ENCODE data around the gene MACROD2. TPM values are rescaled to one million over a fixed set of nuclear protein-coding genes. Genes with fewer than 3 reads are reported as not detected.
"Not testable (repeated sequence)": the region's sequence is repeated elsewhere in the genome, so short reads cannot be mapped to it uniquely, and the experiment has no call there.

MACROD2 gene
- total RNA-seq, 1 experiment from 2014 or later: not detected

DNA sequence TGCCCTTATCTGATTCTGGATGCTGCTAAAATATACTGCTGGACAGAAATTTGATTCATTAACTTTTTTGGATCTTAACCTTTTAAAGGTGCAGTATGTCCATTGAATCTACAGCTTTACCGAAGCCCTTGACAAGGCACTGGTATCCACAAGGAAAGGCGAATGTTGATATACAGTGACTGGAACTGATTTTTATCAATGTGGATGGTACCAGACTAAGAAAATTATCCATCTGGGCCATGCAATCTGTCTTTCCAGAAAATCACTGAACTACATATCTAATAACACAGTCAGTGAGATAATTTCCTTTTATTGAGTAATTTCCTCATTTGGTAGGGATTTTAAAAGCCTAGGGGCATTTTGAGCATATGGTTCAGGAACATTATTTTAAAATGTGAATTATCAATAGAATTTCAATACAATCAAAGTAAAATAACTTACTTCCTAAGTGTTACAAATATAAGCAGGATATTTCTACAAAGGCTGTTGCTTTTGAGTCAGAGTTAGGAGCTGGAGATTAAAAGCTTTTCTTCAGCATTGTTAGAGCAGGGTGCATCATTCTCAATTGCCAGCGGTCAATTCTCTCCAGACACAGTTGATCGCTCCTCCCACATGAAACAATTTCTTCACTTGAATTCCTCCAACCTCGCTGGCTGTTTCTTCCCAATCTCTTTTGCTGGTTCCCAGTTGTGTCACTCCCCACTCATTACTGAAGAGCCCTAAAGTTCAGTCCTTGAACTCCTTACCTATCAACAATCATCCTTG, 927.4 kb downstream of the MACROD2 start:
- H3K36me3 ChIP-seq: no peaks in the 10 kb centered on the region
- H3K4me1 ChIP-seq (replicated peaks): peaks cover 5% of the 10 kb centered on the region; the same call in 1 of the 2 replicates
- DNase-seq (ENCODE audit: low read depth in 1 of 2, low spot score in 2 of 2): no peak
- H3K9me3 ChIP-seq (replicated peaks): peaks cover 4% of the 10 kb centered on the region; the same call in 1 of the 2 replicates
- H3K27ac ChIP-seq: no peak overlapping the region
- no peak overlapping the region for H3K4me3 ChIP-seq
- no peaks in the 10 kb centered on the region for H3K27me3 ChIP-seq (replicated peaks)

DNA sequence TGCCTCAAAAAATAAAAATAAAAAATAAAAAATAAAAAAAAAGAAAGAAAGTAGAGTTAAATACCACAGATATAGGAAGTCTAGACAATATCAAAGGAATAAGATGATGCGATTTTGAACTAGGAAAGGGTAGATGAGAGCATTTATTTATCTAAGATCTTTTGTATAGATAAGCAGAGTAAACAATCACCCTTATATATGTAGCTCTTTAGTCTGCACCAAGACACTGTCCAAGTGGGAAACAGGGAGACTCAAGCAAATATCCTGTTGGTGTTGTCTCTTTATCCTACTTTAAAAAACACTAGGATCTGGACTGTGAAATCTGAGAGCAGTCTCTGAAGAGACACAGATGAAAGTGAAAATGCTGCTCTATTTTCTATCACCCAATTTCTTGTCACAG, 929.1 kb downstream of the MACROD2 start:
- peaks cover 4% of the 10 kb centered on the region; the same call in 1 of the 2 replicates for H3K9me3 ChIP-seq (replicated peaks)
- no peaks in the 10 kb centered on the region for H3K36me3 ChIP-seq
- DNase-seq (ENCODE audit: low read depth in 1 of 2, low spot score in 2 of 2): no peak
- no peak overlapping the region for H3K27ac ChIP-seq
- H3K4me1 ChIP-seq (replicated peaks): no peaks in the 10 kb centered on the region
- H3K27me3 ChIP-seq (replicated peaks): no peaks in the 10 kb centered on the region
- H3K4me3 ChIP-seq: no peak overlapping the region

DNA sequence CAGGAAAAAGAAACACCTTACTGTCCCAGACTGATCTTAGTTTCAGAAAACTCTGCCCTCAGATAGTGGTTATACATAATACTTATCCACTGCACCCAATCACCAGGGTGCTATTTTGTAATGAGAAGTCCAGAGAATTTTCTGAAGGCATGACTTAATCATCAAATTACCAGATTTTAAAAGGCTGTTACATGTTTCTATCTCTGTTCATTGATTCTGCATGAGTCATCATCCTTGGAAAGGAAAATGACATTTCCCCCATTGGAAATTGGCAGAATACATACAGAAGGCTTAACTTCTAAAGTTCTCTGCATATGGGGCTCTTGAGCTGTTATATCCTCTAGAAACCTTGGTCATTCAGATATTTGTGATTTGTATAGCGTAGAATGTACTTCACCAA, 930.0 kb downstream of the MACROD2 start:
- Histone ChIP-seq H3K27me3 (replicated peaks) (no peaks in the 10 kb centered on the region), H3K4me1 (replicated peaks) (no peaks in the 10 kb centered on the region), H3K36me3 (no peaks in the 10 kb centered on the region), H3K27ac (no peak overlapping the region), H3K9me3 (replicated peaks) (0 out of 2 replicates have a peak, but pooled peaks cover 4% of the 10 kb centered on the region), H3K4me3 (no peak overlapping the region)
- no peak for DNase-seq (ENCODE audit: low read depth in 1 of 2, low spot score in 2 of 2)

DNA sequence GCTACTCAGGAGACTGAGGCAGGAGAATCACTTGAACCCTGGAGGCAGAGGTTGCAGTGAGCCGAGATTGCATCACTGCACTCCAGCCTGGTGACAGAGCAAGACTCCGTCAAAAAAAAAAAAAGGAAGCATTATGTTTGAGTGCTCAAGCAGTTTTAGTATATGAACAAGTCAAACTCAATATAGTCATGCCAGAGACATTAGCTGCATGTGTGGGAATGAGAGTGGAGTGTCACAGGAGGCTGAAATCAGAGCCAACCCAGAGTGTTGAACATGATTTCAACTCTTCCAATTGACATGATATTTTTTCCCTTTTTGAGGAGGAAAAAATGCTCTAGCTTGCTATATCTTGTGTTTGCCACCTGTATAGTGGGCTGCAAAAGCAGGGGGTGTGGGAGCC, 931.1 kb downstream of the MACROD2 start:
- H3K9me3 ChIP-seq (replicated peaks); H3K4me3 ChIP-seq; H3K36me3 ChIP-seq; DNase-seq (ENCODE audit: low read depth in 1 of 2, low spot score in 2 of 2); H3K27me3 ChIP-seq (replicated peaks); H3K4me1 ChIP-seq (replicated peaks); H3K27ac ChIP-seq: not testable (repeated sequence)

DNA sequence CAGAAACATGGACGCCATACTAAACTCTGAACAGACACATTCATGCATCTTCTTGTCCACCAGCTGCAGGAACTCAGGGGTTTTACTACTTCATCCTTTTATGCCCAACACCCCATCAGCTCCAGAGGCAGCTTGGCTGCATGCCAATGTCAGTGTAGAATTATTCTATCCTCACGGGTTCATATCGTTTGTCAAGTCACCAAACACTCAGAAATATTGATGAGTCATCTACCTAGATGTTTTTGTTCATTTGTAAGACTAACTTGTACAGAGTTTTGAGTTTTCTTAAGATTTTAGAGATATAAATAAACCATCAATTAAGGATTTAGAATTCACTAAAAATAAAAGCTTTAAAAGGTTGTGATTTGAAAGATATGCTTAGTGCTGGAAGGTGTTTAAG, 932.8 kb downstream of the MACROD2 start:
- H3K36me3 ChIP-seq: no peaks in the 10 kb centered on the region
- H3K4me1 ChIP-seq (replicated peaks): no peaks in the 10 kb centered on the region
- H3K27ac ChIP-seq: no peak overlapping the region
- H3K4me3 ChIP-seq: no peak overlapping the region
- no peaks in the 10 kb centered on the region for H3K27me3 ChIP-seq (replicated peaks)
- no peak for DNase-seq (ENCODE audit: low read depth in 1 of 2, low spot score in 2 of 2)
- 0 out of 2 replicates have a peak, but pooled peaks cover 4% of the 10 kb centered on the region for H3K9me3 ChIP-seq (replicated peaks)

DNA sequence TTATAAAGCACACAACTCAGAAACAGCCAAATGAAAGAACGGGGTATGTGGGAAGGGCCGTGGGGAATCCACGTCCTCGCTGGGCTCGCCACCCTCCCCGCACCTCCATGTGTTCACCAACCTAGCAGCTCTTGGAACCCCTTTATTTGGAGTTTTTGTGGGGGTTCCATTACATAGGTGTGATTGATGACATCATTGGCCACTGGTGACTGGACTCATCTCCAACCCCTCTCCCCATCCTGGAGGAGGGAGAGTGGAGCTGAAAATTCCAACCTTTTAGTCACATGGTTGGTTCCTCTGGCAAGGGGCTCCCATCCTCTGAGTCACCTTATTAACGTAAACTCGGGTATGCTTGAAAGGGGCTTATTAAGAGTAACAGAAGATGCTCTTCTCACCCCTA, 934.1 kb downstream of the MACROD2 start:
- Histone ChIP-seq H3K9me3 (replicated peaks) (0 out of 2 replicates have a peak, but pooled peaks cover 4% of the 10 kb centered on the region), H3K4me3 (no peak overlapping the region), H3K27me3 (replicated peaks) (no peaks in the 10 kb centered on the region), H3K36me3 (no peaks in the 10 kb centered on the region), H3K4me1 (replicated peaks) (no peaks in the 10 kb centered on the region), H3K27ac (no peak overlapping the region)
- DNase-seq (ENCODE audit: low read depth in 1 of 2, low spot score in 2 of 2): no peak

DNA sequence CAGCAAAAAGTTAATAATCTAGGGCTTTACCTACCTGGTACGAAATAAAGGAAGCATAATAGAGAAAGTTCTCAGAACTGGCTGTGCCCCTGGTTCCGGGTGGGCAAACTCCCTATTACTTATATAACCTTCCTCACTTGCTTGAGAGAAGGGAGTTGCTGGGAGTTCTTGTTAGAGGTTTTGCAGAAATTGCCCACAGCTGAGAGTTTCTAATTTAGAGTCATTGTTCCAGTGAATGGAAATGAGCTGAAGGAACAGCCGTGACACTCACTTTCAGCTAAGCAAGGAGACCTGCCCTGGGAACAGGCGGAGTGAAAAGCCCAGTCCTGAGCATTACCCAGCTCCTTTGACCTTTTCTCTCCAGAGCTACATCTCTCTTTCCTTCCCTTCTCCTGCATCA, 936.7 kb downstream of the MACROD2 start:
- no peaks in the 10 kb centered on the region for H3K4me1 ChIP-seq (replicated peaks)
- no peaks in the 10 kb centered on the region for H3K36me3 ChIP-seq
- no peak overlapping the region for H3K4me3 ChIP-seq
- no peak for DNase-seq (ENCODE audit: low read depth in 1 of 2, low spot score in 2 of 2)
- H3K27me3 ChIP-seq (replicated peaks): no peaks in the 10 kb centered on the region
- H3K27ac ChIP-seq: no peak overlapping the region
- H3K9me3 ChIP-seq (replicated peaks): 0 out of 2 replicates have a peak, but pooled peaks cover 2% of the 10 kb centered on the region

DNA sequence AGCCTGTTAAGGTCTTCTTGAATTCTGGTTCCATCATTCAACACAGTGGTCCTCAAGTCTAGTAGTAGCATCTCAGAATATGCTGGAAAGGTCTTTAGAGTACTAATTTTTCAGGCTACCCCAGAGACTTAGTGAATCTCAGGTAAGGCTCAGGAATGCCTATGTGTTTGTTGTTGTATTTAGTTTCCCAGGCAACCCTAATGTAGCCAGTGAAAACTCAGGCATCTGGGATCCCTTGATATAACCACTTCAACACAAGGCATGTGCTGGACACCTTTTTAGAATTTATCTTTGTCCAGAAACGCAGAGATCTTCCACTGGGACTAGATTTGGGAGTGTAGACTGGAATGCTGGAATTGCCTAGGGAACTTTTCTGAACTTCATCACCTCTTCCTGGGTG, 940.0 kb downstream of the MACROD2 start:
- no peaks in the 10 kb centered on the region for H3K27me3 ChIP-seq (replicated peaks)
- DNase-seq (ENCODE audit: low read depth in 1 of 2, low spot score in 2 of 2): no peak
- no peak overlapping the region for H3K4me3 ChIP-seq
- peaks cover 2% of the 10 kb centered on the region; the same call in 1 of the 2 replicates for H3K9me3 ChIP-seq (replicated peaks)
- no peak overlapping the region for H3K27ac ChIP-seq
- H3K4me1 ChIP-seq (replicated peaks): no peaks in the 10 kb centered on the region
- H3K36me3 ChIP-seq: no peaks in the 10 kb centered on the region

DNA sequence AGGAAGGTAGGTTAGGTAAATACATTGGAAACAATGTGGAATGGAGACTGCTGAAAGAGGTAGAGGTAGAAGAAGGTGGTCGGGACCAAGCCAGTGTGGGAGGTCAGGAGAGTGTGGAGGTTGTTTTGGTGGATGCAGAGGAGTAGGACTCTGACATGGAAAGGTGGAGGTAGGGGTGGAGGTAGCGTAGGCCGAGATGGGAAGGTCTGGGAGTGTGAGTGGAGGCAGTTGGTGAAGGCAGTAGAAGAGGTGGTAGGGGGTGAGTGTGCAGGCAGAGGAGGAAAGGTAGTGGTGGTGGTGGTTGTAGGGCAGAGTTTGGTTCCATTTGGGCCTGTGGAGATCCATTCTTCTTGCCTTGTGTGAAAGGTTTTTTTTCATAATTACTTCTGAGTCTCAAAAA, 941.7 kb downstream of the MACROD2 start:
- no peaks in the 10 kb centered on the region for H3K27me3 ChIP-seq (replicated peaks)
- H3K36me3 ChIP-seq: no peaks in the 10 kb centered on the region
- H3K9me3 ChIP-seq (replicated peaks): peaks cover 2% of the 10 kb centered on the region; the same call in 1 of the 2 replicates
- no peak for DNase-seq (ENCODE audit: low read depth in 1 of 2, low spot score in 2 of 2)
- H3K4me1 ChIP-seq (replicated peaks): no peaks in the 10 kb centered on the region
- H3K4me3 ChIP-seq: no peak overlapping the region
- no peak overlapping the region for H3K27ac ChIP-seq

DNA sequence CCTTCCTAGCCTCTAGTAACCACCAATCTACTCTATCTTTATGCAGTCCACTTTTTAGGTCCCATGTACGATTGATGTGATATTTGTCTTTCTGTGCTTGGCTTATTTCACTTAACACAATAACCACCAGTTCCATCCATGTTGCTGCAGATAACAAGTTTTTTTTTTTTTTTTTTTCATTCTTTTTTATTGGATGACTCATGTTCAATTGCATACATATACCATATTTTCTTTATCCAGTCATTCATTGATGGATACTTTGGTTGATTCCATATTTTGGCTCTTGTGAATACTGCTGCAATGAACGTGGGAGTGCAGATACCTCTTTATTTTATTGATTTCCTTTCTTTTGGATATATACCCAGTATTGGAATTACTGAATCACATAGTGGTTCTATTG, 942.5 kb downstream of the MACROD2 start:
- Histone ChIP-seq H3K4me1 (replicated peaks) (no peaks in the 10 kb centered on the region), H3K9me3 (replicated peaks) (peaks cover 2% of the 10 kb centered on the region; the same call in 1 of the 2 replicates), H3K4me3 (no peak overlapping the region), H3K27me3 (replicated peaks) (no peaks in the 10 kb centered on the region), H3K27ac (no peak overlapping the region), H3K36me3 (no peaks in the 10 kb centered on the region)
- DNase-seq (ENCODE audit: low read depth in 1 of 2, low spot score in 2 of 2): no peak

DNA sequence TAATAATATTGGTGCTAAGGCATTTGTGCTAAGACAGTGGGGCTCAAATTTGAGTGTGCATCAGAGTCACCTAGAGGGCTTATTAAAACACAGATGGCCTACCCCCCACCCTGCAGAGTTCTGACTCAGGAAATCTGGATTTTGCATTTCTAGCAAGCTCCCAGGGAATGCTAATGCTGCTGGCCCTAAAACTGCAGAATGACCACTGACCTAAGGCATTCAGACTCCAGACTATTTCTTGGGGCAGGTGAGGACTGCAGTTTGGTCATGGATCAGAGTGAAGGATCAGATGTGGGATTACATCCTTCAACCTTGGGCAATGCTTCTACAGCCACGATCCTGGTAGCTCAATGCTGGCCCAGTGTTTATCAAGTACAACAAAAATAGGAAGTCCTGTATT, 952.2 kb downstream of the MACROD2 start:
- DNase-seq (ENCODE audit: low read depth in 1 of 2, low spot score in 2 of 2): no peak
- no peaks in the 10 kb centered on the region for H3K4me1 ChIP-seq (replicated peaks)
- no peak overlapping the region for H3K27ac ChIP-seq
- no peaks in the 10 kb centered on the region for H3K36me3 ChIP-seq
- no peaks in the 10 kb centered on the region for H3K27me3 ChIP-seq (replicated peaks)
- H3K4me3 ChIP-seq: no peak overlapping the region
- 0 out of 2 replicates have a peak, but pooled peaks cover 3% of the 10 kb centered on the region for H3K9me3 ChIP-seq (replicated peaks)

DNA sequence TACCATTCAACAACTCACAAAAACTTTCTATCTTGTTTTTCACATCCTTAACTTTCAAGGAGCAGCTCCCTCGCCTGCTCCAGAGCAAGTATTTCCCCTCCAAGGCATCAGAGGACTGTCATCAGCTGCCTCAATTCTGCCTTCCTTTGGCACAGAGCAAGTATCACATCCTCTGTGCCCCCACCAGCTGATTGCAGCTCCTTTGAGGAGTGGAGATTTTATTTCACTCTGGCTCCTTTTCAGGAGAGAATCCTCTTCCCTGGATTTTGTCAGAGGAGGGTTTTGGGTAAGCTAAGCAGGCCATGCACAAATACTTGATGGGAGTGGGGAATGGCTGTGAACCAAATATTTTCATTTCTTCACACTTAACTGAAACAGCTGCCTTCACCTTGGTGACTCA, 952.6 kb downstream of the MACROD2 start:
- H3K27me3 ChIP-seq (replicated peaks): no peaks in the 10 kb centered on the region
- DNase-seq (ENCODE audit: low read depth in 1 of 2, low spot score in 2 of 2): no peak
- H3K4me3 ChIP-seq: no peak overlapping the region
- no peak overlapping the region for H3K27ac ChIP-seq
- no peaks in the 10 kb centered on the region for H3K4me1 ChIP-seq (replicated peaks)
- H3K36me3 ChIP-seq: no peaks in the 10 kb centered on the region
- 0 out of 2 replicates have a peak, but pooled peaks cover 3% of the 10 kb centered on the region for H3K9me3 ChIP-seq (replicated peaks)

DNA sequence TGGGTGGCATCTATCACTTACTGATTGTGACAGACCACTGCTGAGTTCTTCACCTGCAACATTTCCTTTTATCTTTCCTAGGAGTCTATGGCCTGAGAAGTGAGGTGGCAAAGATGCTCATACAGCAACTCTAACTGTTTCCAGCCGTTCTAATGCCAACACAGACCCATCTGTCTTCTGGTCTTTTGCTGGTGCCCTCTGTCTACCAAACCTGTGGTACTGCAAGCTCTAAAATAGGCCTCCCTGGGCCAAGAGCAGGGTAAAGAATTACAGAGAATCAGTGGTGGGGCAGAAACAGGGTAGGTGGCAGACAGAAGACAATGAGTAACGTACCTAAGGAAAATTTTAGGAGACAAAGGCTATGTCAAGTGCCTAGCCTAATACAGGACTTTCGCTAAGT, 953.1 kb downstream of the MACROD2 start:
- no peaks in the 10 kb centered on the region for H3K4me1 ChIP-seq (replicated peaks)
- H3K27me3 ChIP-seq (replicated peaks): no peaks in the 10 kb centered on the region
- H3K4me3 ChIP-seq: no peak overlapping the region

DNA sequence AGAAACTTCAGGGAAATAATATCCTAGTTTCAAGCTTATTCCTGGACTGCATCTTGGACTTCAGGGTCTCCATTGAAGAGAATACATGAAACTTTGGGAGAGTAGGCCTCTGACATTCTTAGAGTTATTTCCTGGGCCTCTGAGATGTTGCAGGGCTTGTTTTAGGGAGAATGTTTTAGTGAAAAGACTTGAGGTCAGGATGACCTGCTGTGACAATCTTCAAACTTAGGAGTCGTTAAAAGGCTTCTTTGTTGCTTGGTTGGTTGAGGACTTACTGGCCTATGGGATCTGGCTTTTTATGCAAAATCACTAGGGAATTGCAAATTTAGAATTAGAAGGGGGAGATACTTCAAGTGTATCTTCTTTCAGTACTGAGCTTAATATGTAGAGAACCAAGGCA, 955.3 kb downstream of the MACROD2 start:
- Histone ChIP-seq H3K27ac (no peak overlapping the region), H3K9me3 (replicated peaks) (0 out of 2 replicates have a peak, but pooled peaks cover 3% of the 10 kb centered on the region), H3K4me1 (replicated peaks) (no peaks in the 10 kb centered on the region), H3K4me3 (no peak overlapping the region), H3K27me3 (replicated peaks) (no peaks in the 10 kb centered on the region; the same call in 1 of the 2 replicates), H3K36me3 (no peaks in the 10 kb centered on the region)
- DNase-seq (ENCODE audit: low read depth in 1 of 2, low spot score in 2 of 2): no peak

More for the DNA sequence above, 953.1 kb downstream of the MACROD2 start:
- H3K27ac ChIP-seq: no peak overlapping the region
- 0 out of 2 replicates have a peak, but pooled peaks cover 3% of the 10 kb centered on the region for H3K9me3 ChIP-seq (replicated peaks)
- DNase-seq (ENCODE audit: low read depth in 1 of 2, low spot score in 2 of 2): no peak
- H3K36me3 ChIP-seq: no peaks in the 10 kb centered on the region
